PFSK-1 (cell line): ENCODE data around the gene CPSF7.

Experiments used
- FOXP2 ChIP-seq: optimal IDR thresholded peaks from 2 replicates; pipeline ENCODE3; 2011; ENCODE audit warnings: borderline replicate concordance, control low read depth, inconsistent platforms; ENCODE audit not compliant: insufficient read depth; ENCODE audit errors: extremely low read length, extremely low read depth
- POLR2AphosphoS5 ChIP-seq: IDR thresholded peaks from 2 replicates; pipeline ENCODE4 v1.6.1; 2012; ENCODE audit warnings: low read depth, mild to moderate bottlenecking, control low read depth, low read length, moderate library complexity
- SIN3A ChIP-seq: IDR thresholded peaks from 2 replicates; pipeline ENCODE4 v1.6.1; 2012; ENCODE audit warnings: mild to moderate bottlenecking, low read length, moderate library complexity, borderline replicate concordance; ENCODE audit not compliant: insufficient read depth
- TAF1 ChIP-seq: IDR thresholded peaks from 2 replicates; pipeline ENCODE4 v1.6.1; 2012; ENCODE audit warnings: low read length, control low read depth, borderline replicate concordance; ENCODE audit not compliant: insufficient read depth

- no peak for TF ChIP-seq SIN3A
- TF ChIP-seq POLR2AphosphoS5 = no peak
- no peak for TF ChIP-seq TAF1
- no peak for TF ChIP-seq FOXP2
These were observed 31.2 kb upstream of the CPSF7 start for GRCh38 chr11:61460986-61461385.
